Sigmoid colon (tissue), 4 donors: ENCODE data around the gene MTOR.

Experiments used
- CTCF ChIP-seq, 4 experiments: fragments of 450-650 bp in 3 of 4; fragments of 200-600 bp in 1 of 4; IDR thresholded peaks; one replicate each; pipeline ENCODE4 v1.5.1; 2016 to 2019; ENCODE audit warnings: antibody characterized with exemption in 4 of 4, mild to moderate bottlenecking in 3 of 4, moderate library complexity in 2 of 4
- POLR2A ChIP-seq, 2 donors: fragments of 450-650 bp; IDR thresholded peaks; one replicate each; pipeline ENCODE4 v1.6.1; 2016; ENCODE audit warnings: antibody characterized with exemption in 2 of 2, mild to moderate bottlenecking in 2 of 2, moderate library complexity in 2 of 2
- POLR2AphosphoS5 ChIP-seq, 4 donors: sonication (generic); formaldehyde crosslinking; IDR thresholded peaks; one replicate each; pipeline ENCODE4 v1.6.1; 2017; ENCODE audit warnings: antibody characterized with exemption in 4 of 4

GRCh38 chr1:11098931-11099309, 163.4 kb downstream of the MTOR start:
- no peak for TF ChIP-seq CTCF (IDR thresholded peaks at IDR 0.05)
- TF ChIP-seq POLR2A (IDR thresholded peaks at IDR 0.05), result no peak
- TF ChIP-seq POLR2AphosphoS5 (IDR thresholded peaks at IDR 0.05), result no peak
